Measurements from ENCODE around the gene RCL1.

DNA sequence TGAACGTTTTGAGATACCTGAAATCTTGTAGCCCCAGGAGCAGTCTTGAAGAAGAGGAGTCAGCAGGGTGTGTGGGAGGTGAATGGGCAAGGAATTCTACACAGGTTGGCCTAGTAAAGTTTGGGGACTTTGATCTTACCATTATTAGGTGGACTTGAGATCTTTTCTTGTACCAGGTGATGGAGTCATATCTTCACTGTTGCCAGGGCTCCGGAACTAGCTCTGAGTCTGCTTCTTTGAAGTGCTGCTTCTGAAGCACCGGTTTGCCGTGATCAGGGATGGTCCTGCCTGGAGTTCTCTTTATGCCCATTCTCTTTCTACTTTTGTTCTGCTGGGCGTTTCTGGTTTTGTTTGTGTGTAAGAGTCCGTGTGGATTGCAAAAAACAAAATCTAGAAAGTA, 27.4 kb downstream of the RCL1 start:
- TF ChIP-seq, protein P1, sequence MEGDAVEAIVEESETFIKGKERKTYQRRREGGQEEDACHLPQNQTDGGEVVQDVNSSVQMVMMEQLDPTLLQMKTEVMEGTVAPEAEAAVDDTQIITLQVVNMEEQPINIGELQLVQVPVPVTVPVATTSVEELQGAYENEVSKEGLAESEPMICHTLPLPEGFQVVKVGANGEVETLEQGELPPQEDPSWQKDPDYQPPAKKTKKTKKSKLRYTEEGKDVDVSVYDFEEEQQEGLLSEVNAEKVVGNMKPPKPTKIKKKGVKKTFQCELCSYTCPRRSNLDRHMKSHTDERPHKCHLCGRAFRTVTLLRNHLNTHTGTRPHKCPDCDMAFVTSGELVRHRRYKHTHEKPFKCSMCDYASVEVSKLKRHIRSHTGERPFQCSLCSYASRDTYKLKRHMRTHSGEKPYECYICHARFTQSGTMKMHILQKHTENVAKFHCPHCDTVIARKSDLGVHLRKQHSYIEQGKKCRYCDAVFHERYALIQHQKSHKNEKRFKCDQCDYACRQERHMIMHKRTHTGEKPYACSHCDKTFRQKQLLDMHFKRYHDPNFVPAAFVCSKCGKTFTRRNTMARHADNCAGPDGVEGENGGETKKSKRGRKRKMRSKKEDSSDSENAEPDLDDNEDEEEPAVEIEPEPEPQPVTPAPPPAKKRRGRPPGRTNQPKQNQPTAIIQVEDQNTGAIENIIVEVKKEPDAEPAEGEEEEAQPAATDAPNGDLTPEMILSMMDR (IDR thresholded peaks at IDR 0.05) = no peak
- no peak for TF ChIP-seq EP300 (IDR thresholded peaks at IDR 0.05)
